Measurements from ENCODE around the gene ZNF837. TPM values are rescaled to one million over a fixed set of nuclear protein-coding genes. Genes with fewer than 3 reads are reported as not detected.

The ZNF837 gene
- total RNA-seq, 1 experiment from 2014 or later, result 4.9 TPM

GRCh38 chr19:58362272-58362994 is 18.4 kb downstream of the ZNF837 start, which contains the start of gene ZNF497 (continued):
- TF ChIP-seq PREB (CRISPR knock-in tag; IDR thresholded peaks at IDR 0.05; ENCODE audit: borderline replicate concordance), result no peak
- TF ChIP-seq ZBTB43 (CRISPR knock-in tag; IDR thresholded peaks at IDR 0.05), result peak; percentile 46; the same call in 1 of the 2 replicates
- TF ChIP-seq ESRRA (CRISPR knock-in tag; IDR thresholded peaks at IDR 0.05; ENCODE audit: borderline replicate concordance), result no peak
- TF ChIP-seq HMGXB4 (CRISPR knock-in tag; IDR thresholded peaks at IDR 0.05), result peak; percentile 22; the same call in 1 of the 2 replicates
- TF ChIP-seq TEAD4 (CRISPR knock-in tag; IDR thresholded peaks at IDR 0.05), result no peak
- no peak for TF ChIP-seq RELA (CRISPR knock-in tag; IDR thresholded peaks at IDR 0.05; ENCODE audit: borderline replicate concordance)
- no peak for TF ChIP-seq JAZF1 (CRISPR knock-in tag; IDR thresholded peaks at IDR 0.05)
- 0 out of 2 replicates have a peak, but pooled peaks have one; percentile 52 for TF ChIP-seq ZBTB21 (CRISPR knock-in tag; IDR thresholded peaks at IDR 0.05; ENCODE audit: borderline replicate concordance)
- no peak for TF ChIP-seq NFYB (CRISPR knock-in tag; conservative IDR thresholded peaks at IDR 0.05; ENCODE audit: low read depth)

GRCh38 chr19:58361900-58362271 is 18.9 kb downstream of the ZNF837 start:
- H3K4me1 Mint-ChIP-seq, result peaks cover 6% of the 10 kb centered on the region; the same call in 1 of the 2 replicates
- peak overlapping the region; percentile 96 for H3K27ac Mint-ChIP-seq
- H3K9me3 Mint-ChIP-seq, result no peaks in the 10 kb centered on the region
- DNase-seq (ENCODE audit: low spot score) (no peak), ATAC-seq (peak; percentile 9)
- POLR2A ChIA-PET, result interaction anchor here (0.9 to 2.9 kb wide), 6 partner anchors 11 to 89 kb away, joined by 3 to 25 read pairs (median 6); partner anchors contain the start of genes ZNF324B and ZSCAN22
- CTCF ChIA-PET, result interaction anchor here (1.0 to 3.0 kb wide), 10 partner anchors 9 to 158 kb away, joined by 3 to 22 read pairs (median 5); partner anchors contain the start of genes ZBTB45 and ZSCAN22
- H3K36me3 Mint-ChIP-seq, result no peaks in the 10 kb centered on the region
- no peaks in the 10 kb centered on the region for H3K27me3 Mint-ChIP-seq (ENCODE audit: low read depth)
- H3K4me3 Mint-ChIP-seq, result peak overlapping the region; percentile 94
- TF ChIP-seq PRRX2 (CRISPR knock-in tag; IDR thresholded peaks at IDR 0.05) (no peak), PRDM15 (CRISPR knock-in tag; IDR thresholded peaks at IDR 0.05) (no peak), ZSCAN18 (CRISPR knock-in tag; IDR thresholded peaks at IDR 0.05) (no peak), ETV6 (CRISPR knock-in tag; IDR thresholded peaks at IDR 0.05) (peak; percentile 15; the same call in 1 of the 2 replicates), FOXK1 (CRISPR knock-in tag; IDR thresholded peaks at IDR 0.05) (no peak), ZNF232 (CRISPR knock-in tag; IDR thresholded peaks at IDR 0.05) (no peak), IRF1 (CRISPR knock-in tag; IDR thresholded peaks at IDR 0.05) (no peak), FOXP4 (CRISPR knock-in tag; IDR thresholded peaks at IDR 0.05) (peak; percentile 39; the same call in 1 of the 2 replicates), ATF1 (CRISPR knock-in tag; IDR thresholded peaks at IDR 0.05) (no peak), ZBTB21 (CRISPR knock-in tag; IDR thresholded peaks at IDR 0.05; ENCODE audit: borderline replicate concordance) (peak; percentile 11; the same call in 1 of the 2 replicates), EMX1 (CRISPR knock-in tag; IDR thresholded peaks at IDR 0.05) (no peak)
